ENCODE measurements around the gene ZZZ3. TPM values are rescaled to one million over a fixed set of nuclear protein-coding genes. Genes with fewer than 3 reads are reported as not detected.
"Not testable (repeated sequence)": the region's sequence is repeated elsewhere in the genome, so short reads cannot be mapped to it uniquely, and the experiment has no call there.

ZZZ3 gene
- total RNA-seq, 4 donors from 2014 or later: 39.1 to 55.7 (median 45.9) TPM

GRCh38 chr1:77706321-77706720, 23.9 kb upstream of the ZZZ3 start:
- TF ChIP-seq, protein P1, sequence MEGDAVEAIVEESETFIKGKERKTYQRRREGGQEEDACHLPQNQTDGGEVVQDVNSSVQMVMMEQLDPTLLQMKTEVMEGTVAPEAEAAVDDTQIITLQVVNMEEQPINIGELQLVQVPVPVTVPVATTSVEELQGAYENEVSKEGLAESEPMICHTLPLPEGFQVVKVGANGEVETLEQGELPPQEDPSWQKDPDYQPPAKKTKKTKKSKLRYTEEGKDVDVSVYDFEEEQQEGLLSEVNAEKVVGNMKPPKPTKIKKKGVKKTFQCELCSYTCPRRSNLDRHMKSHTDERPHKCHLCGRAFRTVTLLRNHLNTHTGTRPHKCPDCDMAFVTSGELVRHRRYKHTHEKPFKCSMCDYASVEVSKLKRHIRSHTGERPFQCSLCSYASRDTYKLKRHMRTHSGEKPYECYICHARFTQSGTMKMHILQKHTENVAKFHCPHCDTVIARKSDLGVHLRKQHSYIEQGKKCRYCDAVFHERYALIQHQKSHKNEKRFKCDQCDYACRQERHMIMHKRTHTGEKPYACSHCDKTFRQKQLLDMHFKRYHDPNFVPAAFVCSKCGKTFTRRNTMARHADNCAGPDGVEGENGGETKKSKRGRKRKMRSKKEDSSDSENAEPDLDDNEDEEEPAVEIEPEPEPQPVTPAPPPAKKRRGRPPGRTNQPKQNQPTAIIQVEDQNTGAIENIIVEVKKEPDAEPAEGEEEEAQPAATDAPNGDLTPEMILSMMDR (IDR thresholded peaks at IDR 0.05): no peak
- no peak for TF ChIP-seq POLR2A (IDR thresholded peaks at IDR 0.05)
- no peak overlapping the region for H3K4me3 ChIP-seq (ENCODE audit: low read depth, poor library complexity, severe bottlenecking)
- WGBS, 2 donors: 94 to 97% methylated on average over 4 of the region's 4 CpGs
- intact Hi-C loops (cut with DNase I; ENCODE audit: low total_unique reads): no loop called here
- no peak for DNase-seq (ENCODE audit: low spot score in 2 of 2)

DNA sequence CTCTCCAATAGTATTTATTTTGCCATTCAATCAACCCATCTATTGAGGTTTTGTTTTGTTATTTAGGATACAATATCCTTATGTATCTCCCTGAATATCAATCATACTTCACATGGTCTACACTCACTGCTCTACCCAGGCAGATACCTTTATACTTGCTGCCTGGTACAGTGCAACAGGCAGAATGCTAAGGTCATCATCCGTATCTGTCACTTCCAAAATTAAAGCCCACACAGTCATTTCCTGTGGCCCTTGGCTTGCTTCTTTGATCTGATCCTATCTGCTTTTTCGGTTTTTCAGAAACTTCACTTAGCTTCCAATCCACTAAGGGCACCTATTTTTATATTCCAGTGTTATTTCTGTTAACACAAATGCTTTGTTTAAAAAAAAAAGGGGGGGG, 22.3 kb upstream of the ZZZ3 start:
- intact Hi-C loops (cut with DNase I; ENCODE audit: low total_unique reads): no loop called here
- TF ChIP-seq, protein P1 (IDR thresholded peaks at IDR 0.05): no peak
- TF ChIP-seq POLR2A (IDR thresholded peaks at IDR 0.05): no peak
- 74 to 77% methylated on average over 2 of the region's 2 CpGs for WGBS, 2 donors
- no peak for DNase-seq (ENCODE audit: low spot score in 2 of 2)
- no peak overlapping the region for H3K4me3 ChIP-seq (ENCODE audit: low read depth, poor library complexity, severe bottlenecking)

DNA sequence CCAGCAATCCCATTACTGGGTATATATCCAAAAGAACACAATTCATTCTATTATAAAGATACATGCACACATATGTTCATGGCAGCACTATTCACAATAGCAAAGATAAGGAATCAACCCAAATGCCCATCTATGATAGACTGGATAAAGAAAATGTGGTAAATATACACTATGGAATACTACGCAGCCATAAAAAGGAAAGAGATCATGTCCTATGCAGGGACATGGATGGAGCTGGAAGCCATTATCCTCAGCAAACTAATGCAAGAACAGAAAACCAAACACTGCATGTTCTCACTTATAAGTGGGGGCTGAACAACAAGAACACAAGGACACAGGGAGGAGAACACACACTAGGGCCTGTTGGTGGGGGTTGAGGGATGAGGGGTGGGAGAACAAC, 17.2 kb upstream of the ZZZ3 start:
- DNase-seq (ENCODE audit: low spot score in 2 of 2); intact Hi-C loops (cut with DNase I; ENCODE audit: low total_unique reads); H3K4me3 ChIP-seq (ENCODE audit: low read depth, poor library complexity, severe bottlenecking): not testable (repeated sequence)
- WGBS, 2 donors: 100% methylated on average over 1 of the region's 1 CpG

DNA sequence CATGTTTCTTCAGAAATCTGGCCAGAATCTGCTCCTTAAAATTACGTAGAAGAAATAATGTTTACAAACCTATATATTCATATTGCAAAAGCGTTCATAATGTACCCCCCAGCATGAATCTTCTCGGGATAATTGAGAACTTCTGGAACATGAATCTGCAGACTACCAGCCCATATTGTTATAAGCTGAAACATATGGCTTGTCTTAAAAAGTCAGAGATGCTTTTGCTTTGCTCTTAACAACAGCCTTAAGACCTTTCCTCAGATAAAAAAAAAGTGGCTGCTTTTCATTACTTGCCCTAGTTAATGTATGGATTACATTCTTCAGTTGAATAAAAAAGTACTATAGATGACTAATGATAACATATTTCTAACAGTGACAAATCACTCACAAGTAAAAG, 15.0 kb upstream of the ZZZ3 start:
- intact Hi-C loops (cut with DNase I; ENCODE audit: low total_unique reads): no loop called here
- TF ChIP-seq, protein P1 (IDR thresholded peaks at IDR 0.05): no peak
- TF ChIP-seq POLR2A (IDR thresholded peaks at IDR 0.05): no peak
- no peak overlapping the region for H3K4me3 ChIP-seq (ENCODE audit: low read depth, poor library complexity, severe bottlenecking)
- 73 to 82% methylated on average over 3 of the region's 3 CpGs for WGBS, 2 donors
- DNase-seq (ENCODE audit: low spot score in 2 of 2): no peak

- DNase-seq (ENCODE audit: low spot score in 2 of 2): no peak
- TF ChIP-seq, protein P1 (IDR thresholded peaks at IDR 0.05): no peak
- TF ChIP-seq POLR2A (IDR thresholded peaks at IDR 0.05): no peak
- H3K4me3 ChIP-seq (ENCODE audit: low read depth, poor library complexity, severe bottlenecking): no peak overlapping the region
- 90 to 97% methylated on average over 3 of the region's 3 CpGs for WGBS, 2 donors
- intact Hi-C loops (cut with DNase I; ENCODE audit: low total_unique reads): no loop called here
Measured at GRCh38 chr1:77688939-77689338, 6.5 kb upstream of the ZZZ3 start.

DNA sequence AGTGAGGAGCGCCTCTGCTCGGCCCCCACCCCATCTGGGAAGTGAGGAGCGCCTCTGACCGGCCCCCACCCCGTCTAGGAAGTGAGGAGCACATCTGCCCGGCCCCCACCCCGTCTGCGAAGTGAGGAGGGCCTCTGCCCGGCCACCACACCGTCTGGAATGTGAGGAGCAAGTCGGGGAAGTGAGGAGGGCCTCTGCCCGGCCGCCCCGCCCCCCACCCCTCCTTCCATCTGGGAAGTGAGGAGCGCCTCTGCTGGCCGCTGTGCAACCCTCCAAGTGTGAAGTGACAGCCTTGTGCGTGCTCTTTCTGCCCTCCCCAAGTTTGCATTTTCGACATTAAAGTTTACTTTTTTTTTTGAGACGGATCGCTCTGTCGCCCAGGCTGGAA, 5.1 kb upstream of the ZZZ3 start:
- TF ChIP-seq POLR2A (IDR thresholded peaks at IDR 0.05): no peak
- TF ChIP-seq, protein P1 (IDR thresholded peaks at IDR 0.05): no peak
- no peak for DNase-seq (ENCODE audit: low spot score in 2 of 2)
- WGBS, 2 donors: 29 to 49% methylated on average over 9 to 21 of the region's 21 CpGs
- no peak overlapping the region for H3K4me3 ChIP-seq (ENCODE audit: low read depth, poor library complexity, severe bottlenecking)
- intact Hi-C loops (cut with DNase I; ENCODE audit: low total_unique reads): no loop called here
